NCI-H146 (cell line): Measurements from ENCODE around the gene CLDN5.
"Not testable (repeated sequence)": the region's sequence is repeated elsewhere in the genome, so short reads cannot be mapped to it uniquely, and the experiment has no call there.

Experiments
- DNase-seq: peaks from one replicate; lab custom pipeline; 2025; lab: John Stamatoyannopoulos, UW

Gene CLDN5

DNA sequence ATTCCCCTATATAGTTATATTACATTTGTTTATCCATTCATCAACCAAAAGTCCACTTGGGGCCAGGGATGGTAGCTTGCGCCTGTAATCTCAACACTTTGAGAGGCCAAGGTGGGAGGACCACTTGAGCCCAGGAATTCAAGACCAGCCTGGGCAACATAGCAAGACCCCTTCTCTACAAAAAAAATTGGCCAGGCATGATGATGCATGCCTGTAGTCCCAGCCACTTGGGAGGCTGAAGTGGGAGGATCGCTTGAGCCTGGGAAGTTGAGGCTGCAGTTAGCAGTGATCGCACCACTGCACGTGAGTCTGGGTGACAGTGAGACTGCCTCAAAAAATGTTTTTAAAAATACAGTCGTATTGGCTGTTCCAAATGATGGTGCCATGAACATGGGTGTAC is 24.2 kb upstream of the CLDN5 start:
- not testable (repeated sequence) for DNase-seq

GRCh38 chr22:19547620-19548019 is 23.4 kb upstream of the CLDN5 start:
- no peak for DNase-seq

DNA sequence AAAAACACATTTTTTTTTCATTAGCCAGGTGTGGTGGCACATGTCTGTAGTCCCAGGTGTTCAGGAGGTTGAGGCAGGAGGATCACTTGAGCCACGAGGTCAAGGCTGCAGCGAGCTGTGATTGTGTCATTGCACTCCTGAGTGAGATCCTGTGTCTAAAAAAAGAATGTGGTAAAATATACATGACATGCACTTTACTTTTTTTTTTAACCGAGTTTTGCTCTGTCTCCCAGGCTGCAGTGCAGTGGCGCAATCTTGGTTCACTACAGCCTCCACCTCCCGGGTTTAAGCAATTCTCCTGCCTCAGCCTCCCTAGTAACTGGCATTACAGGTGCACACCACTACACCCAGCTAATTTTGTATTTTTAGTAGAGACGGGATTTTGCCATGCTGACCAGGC is 22.5 kb upstream of the CLDN5 start:
- no peak for DNase-seq

GRCh38 chr22:19545935-19546207 is 21.7 kb upstream of the CLDN5 start:
- DNase-seq: no peak

DNA sequence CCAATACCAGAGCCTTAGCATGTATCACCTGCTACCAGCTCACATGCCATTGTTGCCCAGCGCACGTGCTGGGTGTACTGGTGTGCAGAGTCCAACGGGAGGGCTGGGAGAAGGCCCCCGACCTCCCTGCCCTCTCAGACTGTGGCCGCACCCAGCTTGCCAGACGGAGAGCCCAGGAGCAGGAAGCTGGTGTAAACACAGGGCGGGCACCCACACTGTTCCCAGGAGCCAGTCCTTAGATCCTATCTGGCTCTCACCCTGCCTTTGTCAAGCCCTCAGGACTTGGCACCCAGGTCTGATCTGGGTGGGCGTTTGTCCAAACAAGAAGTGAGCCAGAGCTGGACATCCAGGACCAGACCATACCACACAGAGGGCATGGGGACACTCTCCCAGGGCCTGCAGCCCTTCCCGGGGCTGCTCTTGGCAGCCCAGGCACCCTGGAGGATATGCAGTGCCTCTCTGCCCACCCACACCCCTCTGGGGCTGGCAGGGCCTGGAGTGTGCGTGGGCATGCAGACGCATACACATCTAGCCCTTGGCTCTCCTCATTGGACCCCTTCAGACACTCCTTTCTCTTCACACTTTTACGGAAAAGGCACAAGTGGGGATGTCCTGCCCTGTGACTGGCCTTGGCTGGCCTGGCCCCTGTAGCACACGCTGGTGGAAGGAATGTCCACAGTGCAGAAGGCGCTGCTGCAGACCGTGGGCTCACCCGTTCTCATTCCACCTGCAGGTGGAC is 19.9 kb upstream of the CLDN5 start:
- no peak for DNase-seq

- DNase-seq: no peak
Observed at GRCh38 chr22:19540394-19540793, 16.2 kb upstream of the CLDN5 start.

DNA sequence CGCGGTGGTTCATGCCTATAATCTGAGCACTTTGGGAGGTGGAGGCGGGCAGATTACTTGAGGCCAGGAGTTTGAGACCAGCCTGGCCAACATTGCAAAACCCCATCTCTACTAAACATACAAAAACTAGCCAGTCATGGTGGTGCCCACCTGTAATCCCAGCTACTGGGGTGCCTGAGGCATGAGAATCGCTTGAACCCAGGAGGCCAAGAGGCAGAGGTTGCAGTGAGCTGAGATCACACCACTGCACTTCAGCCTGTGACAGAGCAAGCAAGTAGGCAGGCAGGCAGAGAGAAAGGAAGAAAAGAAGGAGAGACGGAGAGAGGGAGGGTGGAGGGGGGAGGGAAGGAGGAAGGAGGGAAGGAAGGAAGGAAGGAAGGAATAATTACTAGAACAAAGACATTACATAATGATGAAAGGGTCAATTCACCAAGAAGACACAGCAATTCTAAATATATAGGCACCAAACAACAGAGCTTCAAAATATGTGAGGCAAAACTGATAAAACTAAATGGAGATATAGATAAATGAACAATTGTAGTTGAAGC is 13.8 kb upstream of the CLDN5 start:
- no peak for DNase-seq

- DNase-seq: no peak
Observed at GRCh38 chr22:19536564-19536963, 12.4 kb upstream of the CLDN5 start.

GRCh38 chr22:19535001-19535400 is 10.8 kb upstream of the CLDN5 start:
- DNase-seq: no peak

- no peak for DNase-seq
Observed at GRCh38 chr22:19533857-19534256, 9.6 kb upstream of the CLDN5 start.

DNA sequence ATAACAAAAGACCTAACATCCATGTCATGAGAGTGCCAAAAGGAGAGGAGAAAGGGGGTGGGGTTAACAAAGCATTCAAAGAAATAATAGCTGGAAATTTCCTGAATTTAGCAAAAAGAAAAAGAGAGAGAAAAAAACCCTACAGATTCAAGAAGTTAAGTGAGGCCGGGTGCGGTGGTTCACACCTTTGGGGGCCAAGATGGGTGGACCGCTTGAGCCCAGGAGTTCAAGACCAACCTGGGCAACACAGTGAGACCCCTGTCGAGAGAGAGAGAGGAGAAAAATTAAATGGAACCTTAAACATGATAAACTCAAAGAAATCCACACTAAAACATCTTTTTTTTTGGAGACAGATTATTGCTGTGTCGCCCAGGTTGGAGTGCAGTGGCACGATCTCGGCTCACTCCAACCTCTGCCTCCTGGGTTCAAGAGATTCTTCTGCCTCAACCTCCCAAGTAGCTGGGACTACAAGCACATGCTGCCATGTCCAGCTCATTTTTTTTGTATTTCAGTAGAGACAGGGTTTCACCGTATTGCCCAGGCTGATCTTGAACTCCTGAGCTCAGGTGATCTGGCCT is 8.9 kb upstream of the CLDN5 start:
- no peak for DNase-seq

DNA sequence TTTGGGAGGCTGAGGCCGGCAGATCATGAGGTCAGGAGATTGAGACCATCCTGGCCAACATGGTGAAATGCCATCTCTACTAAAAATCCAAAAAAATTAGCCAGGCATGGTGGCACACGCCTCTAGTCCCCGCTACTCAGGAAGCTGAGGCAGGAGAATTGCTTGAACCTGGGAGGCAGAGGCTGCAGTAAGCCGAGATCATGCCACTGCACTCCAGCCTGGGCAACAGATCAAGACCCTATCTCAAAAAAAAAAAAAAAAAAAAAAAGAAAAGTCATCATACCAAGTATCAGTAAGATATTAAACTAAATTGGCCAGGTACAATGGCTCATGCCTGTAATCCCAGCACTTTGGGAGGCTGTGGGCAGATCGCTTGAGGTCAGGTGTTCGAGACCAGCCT is 7.1 kb upstream of the CLDN5 start:
- not testable (repeated sequence) for DNase-seq

DNA sequence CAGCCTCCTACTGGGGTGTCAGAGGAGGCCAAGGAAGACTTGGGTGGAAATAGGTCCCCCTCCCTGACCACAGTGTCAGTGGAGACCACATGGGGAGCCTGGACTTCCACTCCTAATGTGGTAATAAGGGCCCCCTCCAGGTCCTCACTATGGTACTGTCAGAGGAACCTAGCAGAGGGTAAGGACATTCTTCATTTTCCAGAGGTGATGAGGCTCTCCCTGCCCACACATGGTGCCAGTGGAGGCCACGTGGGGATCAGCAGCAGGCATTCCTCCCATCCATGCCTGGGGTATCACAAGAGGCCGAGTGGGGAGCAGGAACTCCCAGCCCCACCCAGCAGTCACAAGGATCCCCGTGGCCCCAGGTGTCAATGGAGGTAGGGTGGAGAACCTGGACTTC is 6.5 kb upstream of the CLDN5 start:
- DNase-seq: no peak

GRCh38 chr22:19529811-19530210 is 5.6 kb upstream of the CLDN5 start:
- no peak for DNase-seq

DNA sequence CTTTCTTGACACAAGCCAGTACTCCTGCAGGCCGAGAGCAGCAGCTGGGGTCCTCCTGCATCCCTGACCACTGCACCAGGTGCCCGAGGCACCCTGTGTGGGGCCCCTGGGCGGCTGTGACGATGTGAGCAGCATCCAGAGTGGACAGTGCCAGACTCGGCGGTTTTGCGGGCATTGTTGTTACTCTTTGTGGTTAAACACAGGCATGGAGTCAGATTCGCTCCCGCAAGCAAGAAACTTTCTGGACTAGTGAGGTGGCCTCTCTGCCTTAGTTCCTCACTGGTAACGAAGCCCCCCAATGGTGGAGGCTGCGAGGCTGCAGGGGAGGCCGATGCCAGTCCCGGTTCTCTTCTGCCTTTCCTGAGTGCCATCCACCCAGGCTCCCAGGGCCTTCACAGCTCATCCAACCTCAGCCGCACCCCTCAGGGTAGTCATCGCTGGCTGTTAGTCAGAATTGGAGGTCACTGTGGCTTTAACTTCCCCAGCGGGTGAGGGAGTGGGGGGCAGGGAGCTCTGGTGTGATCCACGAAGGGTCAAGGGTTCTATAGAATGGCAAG is 3.7 kb upstream of the CLDN5 start:
- peak; percentile 42 for DNase-seq

GRCh38 chr22:19527321-19527721 is 3.1 kb upstream of the CLDN5 start:
- peak; percentile 61 for DNase-seq

DNA sequence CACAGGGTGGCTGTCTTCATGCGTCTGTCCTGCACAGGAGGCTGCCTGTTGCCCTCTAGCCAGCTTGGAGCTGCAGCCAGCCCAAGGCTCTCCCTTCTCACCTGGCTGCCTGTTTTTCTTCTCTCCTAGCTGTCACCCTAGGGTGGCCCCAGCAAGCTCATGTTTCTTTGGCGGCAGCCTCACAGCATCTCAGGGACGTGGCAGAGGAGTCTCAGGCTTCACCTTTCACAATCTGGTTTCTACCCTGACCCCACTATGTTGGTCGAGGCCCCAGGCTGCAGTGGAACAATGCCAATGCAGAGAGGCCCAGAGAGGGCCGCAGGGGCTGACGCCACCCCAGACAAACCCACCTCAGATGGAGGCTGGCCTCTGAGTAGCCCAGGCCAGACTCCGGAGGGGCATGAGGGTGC is 2.5 kb upstream of the CLDN5 start:
- DNase-seq: no peak

GRCh38 chr22:19526076-19526701 is 2.0 kb upstream of the CLDN5 start:
- no peak for DNase-seq

- DNase-seq: no peak
Observed at GRCh38 chr22:19525666-19526065, 1.5 kb upstream of the CLDN5 start.

- DNase-seq: no peak
Observed at GRCh38 chr22:19525116-19525660, 978 bp upstream of the CLDN5 start.

GRCh38 chr22:19523240-19524169 is 705 bp downstream of the CLDN5 start:
- no peak for DNase-seq

DNA sequence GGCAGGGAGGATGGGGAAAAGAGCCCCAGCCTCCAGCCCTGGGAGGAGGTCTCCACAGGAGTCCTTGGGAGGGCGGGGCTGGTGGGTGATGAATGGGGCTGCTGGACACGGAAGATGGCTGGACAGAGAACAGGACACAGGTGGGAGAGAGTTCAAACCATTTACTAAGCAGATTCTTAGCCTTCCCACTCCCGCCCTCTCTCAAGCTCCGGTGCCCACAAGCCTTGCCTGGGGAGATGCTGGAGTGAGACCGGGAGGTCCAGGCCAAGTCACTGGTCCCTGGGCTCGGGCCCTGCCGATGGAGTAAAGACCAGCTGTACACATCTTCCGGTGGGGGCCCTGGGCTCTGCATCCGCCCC is 1.4 kb downstream of the CLDN5 start:
- peak; percentile 23 for DNase-seq
